Liver (tissue), 3 donors: ENCODE results near the gene WARS2.

ENCODE experiments used
- CTCF ChIP-seq: fragments of 150-350 bp; IDR thresholded peaks from 2 replicates; pipeline ENCODE4 v1.5.1; 2017; ENCODE audit warnings: improper control_type of control experiment, low read depth, low read length; ENCODE audit not compliant: missing input control
- EGR1 ChIP-seq, 2 donors: IDR thresholded peaks; 2 replicates each; pipeline ENCODE4 v1.6.1; 2016 to 2018; ENCODE audit warnings: antibody characterized with exemption in 2 of 2, low read depth in 2 of 2
- GABPA ChIP-seq, 2 donors: IDR thresholded peaks in 1 of 2; conservative IDR thresholded peaks in 1 of 2; 2 replicates each; pipeline ENCODE4 v1.6.1; 2016; ENCODE audit warnings: antibody characterized with exemption in 2 of 2, mild to moderate bottlenecking in 1 of 2, moderate library complexity in 1 of 2
- HNF4A ChIP-seq, 2 donors: conservative IDR thresholded peaks; 2 replicates each; pipeline ENCODE4 v1.6.1; 2016; ENCODE audit warnings: antibody characterized with exemption in 2 of 2, mild to moderate bottlenecking in 2 of 2
- JUND ChIP-seq, 2 donors: IDR thresholded peaks; 2 replicates each; pipeline ENCODE4 v1.6.1; 2016; ENCODE audit warnings: antibody characterized with exemption in 2 of 2
- MAX ChIP-seq: IDR thresholded peaks from 2 replicates; pipeline ENCODE4 v1.6.1; 2016; ENCODE audit warnings: antibody characterized with exemption
- RAD21 ChIP-seq, 2 donors: IDR thresholded peaks; 2 replicates each; pipeline ENCODE4 v1.6.1; 2016; ENCODE audit warnings: antibody characterized with exemption in 2 of 2, mild to moderate bottlenecking in 2 of 2
- SP1 ChIP-seq: IDR thresholded peaks from 2 replicates; pipeline ENCODE4 v1.6.1; 2018; ENCODE audit warnings: antibody characterized with exemption, mild to moderate bottlenecking
- TAF1 ChIP-seq: conservative IDR thresholded peaks from 2 replicates; pipeline ENCODE4 v1.6.1; 2016; ENCODE audit warnings: antibody characterized with exemption, mild to moderate bottlenecking
- YY1 ChIP-seq: IDR thresholded peaks from 2 replicates; pipeline ENCODE4 v1.6.1; 2016; ENCODE audit warnings: antibody characterized with exemption, mild to moderate bottlenecking
- ZBTB33 ChIP-seq: IDR thresholded peaks from 2 replicates; pipeline ENCODE4 v1.6.1; 2016; ENCODE audit warnings: antibody characterized with exemption
- TF ChIP-seq, protein P1 (sequence below): IDR thresholded peaks from 2 replicates; pipeline ENCODE4 v1.6.1; 2016; ENCODE audit warnings: antibody characterized with exemption, mild to moderate bottlenecking
- TF ChIP-seq, protein P2 (sequence below): IDR thresholded peaks from 2 replicates; pipeline ENCODE4 v1.6.1; 2016; ENCODE audit warnings: antibody characterized with exemption
- donor health status: healthy.
- donor health status: healthy.

DNA sequence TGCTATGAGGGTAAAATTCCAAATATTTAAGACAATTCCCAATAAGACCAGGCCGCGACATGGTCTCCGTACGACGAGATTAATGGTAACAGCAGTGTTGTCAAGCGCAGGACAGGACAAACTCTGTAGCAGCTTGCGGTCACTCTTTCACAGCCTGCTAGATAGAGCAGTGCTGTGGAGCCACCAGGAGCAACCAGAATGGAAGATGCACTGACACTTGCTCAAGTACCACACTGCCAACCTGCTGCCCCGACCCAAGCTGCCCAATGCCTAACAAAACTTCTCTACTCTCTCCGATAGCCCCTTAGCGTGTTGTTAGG, 636 bp downstream of the WARS2 start:
- TF ChIP-seq CTCF: no peak
- no peak for TF ChIP-seq JUND (IDR thresholded peaks at IDR 0.05)
- TF ChIP-seq YY1: no peak
- TF ChIP-seq, protein P1, sequence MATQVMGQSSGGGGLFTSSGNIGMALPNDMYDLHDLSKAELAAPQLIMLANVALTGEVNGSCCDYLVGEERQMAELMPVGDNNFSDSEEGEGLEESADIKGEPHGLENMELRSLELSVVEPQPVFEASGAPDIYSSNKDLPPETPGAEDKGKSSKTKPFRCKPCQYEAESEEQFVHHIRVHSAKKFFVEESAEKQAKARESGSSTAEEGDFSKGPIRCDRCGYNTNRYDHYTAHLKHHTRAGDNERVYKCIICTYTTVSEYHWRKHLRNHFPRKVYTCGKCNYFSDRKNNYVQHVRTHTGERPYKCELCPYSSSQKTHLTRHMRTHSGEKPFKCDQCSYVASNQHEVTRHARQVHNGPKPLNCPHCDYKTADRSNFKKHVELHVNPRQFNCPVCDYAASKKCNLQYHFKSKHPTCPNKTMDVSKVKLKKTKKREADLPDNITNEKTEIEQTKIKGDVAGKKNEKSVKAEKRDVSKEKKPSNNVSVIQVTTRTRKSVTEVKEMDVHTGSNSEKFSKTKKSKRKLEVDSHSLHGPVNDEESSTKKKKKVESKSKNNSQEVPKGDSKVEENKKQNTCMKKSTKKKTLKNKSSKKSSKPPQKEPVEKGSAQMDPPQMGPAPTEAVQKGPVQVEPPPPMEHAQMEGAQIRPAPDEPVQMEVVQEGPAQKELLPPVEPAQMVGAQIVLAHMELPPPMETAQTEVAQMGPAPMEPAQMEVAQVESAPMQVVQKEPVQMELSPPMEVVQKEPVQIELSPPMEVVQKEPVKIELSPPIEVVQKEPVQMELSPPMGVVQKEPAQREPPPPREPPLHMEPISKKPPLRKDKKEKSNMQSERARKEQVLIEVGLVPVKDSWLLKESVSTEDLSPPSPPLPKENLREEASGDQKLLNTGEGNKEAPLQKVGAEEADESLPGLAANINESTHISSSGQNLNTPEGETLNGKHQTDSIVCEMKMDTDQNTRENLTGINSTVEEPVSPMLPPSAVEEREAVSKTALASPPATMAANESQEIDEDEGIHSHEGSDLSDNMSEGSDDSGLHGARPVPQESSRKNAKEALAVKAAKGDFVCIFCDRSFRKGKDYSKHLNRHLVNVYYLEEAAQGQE: no peak
- TF ChIP-seq TAF1: no peak
- TF ChIP-seq EGR1 (IDR thresholded peaks at IDR 0.05; ENCODE audit: low read depth in 2 of 2): no peak
- TF ChIP-seq, protein P2, sequence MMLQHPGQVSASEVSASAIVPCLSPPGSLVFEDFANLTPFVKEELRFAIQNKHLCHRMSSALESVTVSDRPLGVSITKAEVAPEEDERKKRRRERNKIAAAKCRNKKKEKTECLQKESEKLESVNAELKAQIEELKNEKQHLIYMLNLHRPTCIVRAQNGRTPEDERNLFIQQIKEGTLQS: no peak
- no peak for TF ChIP-seq HNF4A (conservative IDR thresholded peaks at IDR 0.05)
- no peak for TF ChIP-seq GABPA (IDR thresholded peaks at IDR 0.05 in 1 of 2, conservative IDR thresholded peaks at IDR 0.05 in 1 of 2)
- TF ChIP-seq ZBTB33: no peak
- TF ChIP-seq RAD21 (IDR thresholded peaks at IDR 0.05): no peak
- no peak for TF ChIP-seq SP1
- no peak for TF ChIP-seq MAX
